Amygdala (tissue), 56 donors: ENCODE results near the gene TANC1.

Experiments used
- DNase-seq, 56 donors: peaks; one replicate each; lab custom pipeline; 2025; lab: John Stamatoyannopoulos, UW

The TANC1 gene

GRCh38 chr2:159151198-159152127, 183.0 kb downstream of the TANC1 start:
- DNase-seq, result no peak

GRCh38 chr2:159152128-159152778, 183.8 kb downstream of the TANC1 start:
- no peak for DNase-seq

GRCh38 chr2:159153063-159153462, 184.6 kb downstream of the TANC1 start:
- no peak for DNase-seq

GRCh38 chr2:159153463-159153862, 185.0 kb downstream of the TANC1 start:
- DNase-seq, result no peak

GRCh38 chr2:159153951-159154350, 185.5 kb downstream of the TANC1 start:
- DNase-seq, result no peak

GRCh38 chr2:159154366-159154765, 185.9 kb downstream of the TANC1 start:
- no peak for DNase-seq

GRCh38 chr2:159155320-159155719, 186.9 kb downstream of the TANC1 start:
- no peak for DNase-seq

GRCh38 chr2:159155791-159156190, 187.4 kb downstream of the TANC1 start:
- no peak for DNase-seq

DNA sequence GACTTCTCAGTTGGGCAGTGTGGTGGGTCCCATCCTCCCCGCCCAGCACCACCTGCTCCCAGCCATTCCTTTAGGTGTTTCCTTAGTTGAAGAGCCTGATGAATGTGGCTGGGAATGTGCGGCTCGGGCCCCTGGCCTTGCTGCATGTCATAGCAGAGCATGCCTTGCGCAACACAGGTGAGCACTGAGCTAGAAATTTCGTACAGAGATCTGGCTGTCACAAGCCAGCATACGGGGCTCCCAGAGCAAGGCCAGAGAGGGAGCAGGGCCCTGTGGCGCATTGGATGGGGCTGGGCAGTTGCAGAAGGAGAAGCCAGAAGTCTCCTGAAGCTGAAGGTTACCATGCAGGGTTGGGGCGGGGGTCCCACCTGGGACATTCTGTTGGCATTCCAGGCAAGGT, 188.4 kb downstream of the TANC1 start:
- no peak for DNase-seq

DNA sequence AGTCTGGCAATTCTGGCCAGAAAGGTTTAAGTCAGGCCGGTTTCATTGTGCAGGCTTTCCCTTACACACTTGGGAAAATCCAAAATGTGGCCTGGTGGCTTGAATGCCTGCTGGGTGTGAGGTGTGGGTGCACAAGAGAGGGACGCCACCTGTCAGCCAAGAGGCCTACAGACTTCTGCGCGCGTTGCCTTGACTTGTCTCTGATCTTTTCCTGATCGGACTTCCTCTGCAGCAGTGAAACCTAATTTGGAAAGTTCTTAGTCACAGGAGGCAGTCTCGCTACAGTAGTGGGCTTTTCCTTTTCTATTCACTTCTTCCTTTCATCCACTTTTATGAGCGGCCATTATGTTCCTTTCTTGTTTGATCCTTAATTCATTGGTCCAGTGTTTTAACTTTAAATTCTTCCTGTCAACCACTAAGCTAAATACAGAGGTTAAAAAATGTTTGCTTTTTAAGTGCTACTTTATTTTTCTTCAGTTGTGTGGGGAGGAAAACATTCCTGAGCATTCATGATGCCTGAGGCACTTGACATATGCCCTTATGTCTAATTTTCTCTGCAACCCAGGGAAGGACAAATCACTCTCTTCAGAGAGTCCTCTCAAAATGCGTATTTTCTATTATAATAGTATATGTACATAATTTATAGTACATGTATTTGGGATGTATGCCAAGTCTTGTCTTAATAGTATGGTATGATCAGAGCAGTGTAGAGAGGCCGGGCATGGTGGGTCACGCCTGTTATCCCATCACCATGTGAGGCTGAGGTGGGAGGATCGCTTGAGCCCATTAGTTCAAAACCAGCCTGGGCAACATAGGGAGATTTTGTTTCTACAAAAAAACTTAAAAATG, 189.1 kb downstream of the TANC1 start:
- no peak for DNase-seq

- DNase-seq, result no peak
Observed at GRCh38 chr2:159160412-159160811, 192.0 kb downstream of the TANC1 start.

DNA sequence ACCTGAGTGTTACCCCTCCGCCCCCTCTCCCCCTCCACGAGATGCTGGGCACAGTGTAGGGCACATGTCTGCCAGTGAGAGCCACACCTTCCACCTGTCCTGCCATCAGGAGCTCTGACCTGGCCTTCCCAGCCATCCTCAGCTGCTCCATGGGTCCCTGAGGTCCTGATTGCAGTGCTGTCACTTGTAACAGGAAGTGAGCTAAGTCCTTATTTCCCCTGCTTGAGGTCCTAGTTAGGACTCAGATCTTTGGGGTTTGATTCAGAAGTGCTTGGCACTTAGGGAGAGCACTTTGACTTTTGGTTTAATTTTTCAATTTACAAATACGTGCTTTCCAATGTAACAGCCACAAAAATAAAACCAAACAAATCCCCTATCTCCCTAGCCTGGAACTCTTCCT, 192.5 kb downstream of the TANC1 start:
- DNase-seq, result no peak

DNA sequence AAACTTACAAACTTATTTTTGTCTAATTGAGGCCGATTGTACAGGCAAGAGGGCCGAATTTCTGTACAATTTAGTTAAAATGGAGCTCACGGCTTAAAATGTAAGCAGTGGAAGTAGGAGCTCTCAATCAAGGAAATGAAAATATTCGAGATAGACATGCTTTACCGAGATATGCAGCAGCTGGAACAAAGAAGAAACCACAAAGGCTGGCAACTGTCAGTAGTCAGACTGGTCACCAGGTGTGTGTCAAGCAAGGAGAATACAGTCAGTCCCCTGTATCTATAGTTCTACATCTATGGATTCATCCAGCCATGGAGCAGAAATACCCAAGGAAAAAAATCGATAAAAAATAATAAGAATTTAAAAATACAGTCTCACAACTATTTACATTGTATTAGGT, 195.5 kb downstream of the TANC1 start:
- DNase-seq, result no peak

DNA sequence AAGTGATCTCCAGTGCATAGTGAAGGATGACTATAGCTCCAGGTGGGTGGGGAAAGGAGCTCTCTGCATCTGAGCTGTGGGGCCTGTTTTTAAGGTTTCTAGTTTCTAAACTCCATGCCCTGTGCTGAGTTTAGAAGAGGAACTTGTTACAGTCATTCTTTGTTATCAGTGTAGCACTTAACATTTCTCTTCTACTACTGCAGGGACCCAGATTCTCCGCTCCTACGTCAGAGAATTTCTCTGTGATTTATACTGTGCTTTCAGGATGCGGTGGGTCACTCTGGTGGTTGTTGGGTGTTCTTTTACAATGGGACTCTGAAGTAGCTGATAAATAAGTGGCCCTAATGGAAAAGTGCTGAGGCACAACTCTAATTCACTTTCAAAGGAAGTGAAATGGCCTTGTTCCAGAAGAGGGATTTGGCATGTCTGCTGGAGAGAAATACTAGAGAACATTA, 196.0 kb downstream of the TANC1 start:
- no peak for DNase-seq

DNA sequence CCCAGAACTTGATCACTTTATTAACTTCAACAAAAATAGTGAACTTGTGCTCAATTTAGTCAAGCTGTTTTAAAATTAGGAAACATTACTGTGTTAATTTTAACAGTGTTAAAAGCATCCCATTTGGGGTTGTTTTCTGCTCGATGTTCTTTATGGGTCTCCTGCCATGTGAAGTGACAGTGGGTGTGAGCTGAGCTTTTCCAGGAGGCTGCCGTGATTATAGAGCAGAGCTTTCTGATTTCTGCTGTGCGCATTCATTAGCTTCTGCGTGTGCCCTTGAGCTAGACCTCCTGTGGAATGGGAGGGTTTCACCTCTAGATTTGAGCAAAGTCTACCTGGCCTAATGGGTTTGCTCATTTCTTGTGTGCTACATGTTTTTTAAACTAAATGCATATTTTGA, 196.6 kb downstream of the TANC1 start:
- no peak for DNase-seq

DNA sequence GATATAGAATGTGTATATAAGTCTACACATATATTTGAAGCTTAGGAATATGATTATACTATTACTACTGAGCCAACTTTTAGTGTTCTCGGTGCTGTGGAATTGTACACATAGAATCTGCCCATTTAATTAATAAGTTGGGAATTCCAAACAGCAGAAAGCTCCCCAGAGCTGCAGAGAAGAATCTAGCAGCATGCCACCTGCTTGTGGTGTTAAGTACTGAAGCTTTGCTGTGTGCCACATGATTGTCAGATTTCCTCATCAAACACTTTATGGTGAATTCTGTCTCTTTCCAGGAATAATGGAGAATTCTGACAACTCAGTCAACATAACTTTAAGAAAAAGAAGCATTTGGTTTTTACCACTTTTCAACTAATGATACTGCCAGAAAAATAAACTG, 200.3 kb downstream of the TANC1 start:
- no peak for DNase-seq

- no peak for DNase-seq
Observed at GRCh38 chr2:159169187-159169586, 200.7 kb downstream of the TANC1 start.

- DNase-seq, result no peak
Observed at GRCh38 chr2:159172403-159172802, 204.0 kb downstream of the TANC1 start.

- no peak for DNase-seq
Observed at GRCh38 chr2:159174759-159175158, 206.3 kb downstream of the TANC1 start.

GRCh38 chr2:159175182-159175581, 206.7 kb downstream of the TANC1 start:
- no peak for DNase-seq

DNA sequence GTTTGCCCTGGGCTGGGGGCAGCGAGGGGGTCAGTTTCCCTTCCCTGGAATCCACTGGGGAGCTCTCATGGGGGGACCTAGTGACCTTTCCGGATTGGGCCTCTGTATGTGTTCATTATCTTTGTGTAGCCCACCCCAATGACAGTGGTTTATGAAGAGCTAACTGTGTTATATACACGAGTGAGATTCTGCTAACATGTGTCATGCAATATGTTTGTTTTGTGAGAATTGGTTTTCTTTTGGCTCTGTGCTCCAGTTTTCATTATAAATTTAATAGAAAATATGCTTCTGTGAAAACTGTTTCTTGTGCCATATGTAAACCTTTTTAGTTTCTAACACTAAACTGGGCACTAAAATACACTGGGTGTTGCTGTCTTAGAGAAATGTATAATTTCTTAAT, 207.5 kb downstream of the TANC1 start:
- no peak for DNase-seq
